ENCODE data around the gene RIT2. TPM values are rescaled to one million over a fixed set of nuclear protein-coding genes. Genes with fewer than 3 reads are reported as not detected.

Gene RIT2
- total RNA-seq, 2 donors from 2014 or later: not detected

DNA sequence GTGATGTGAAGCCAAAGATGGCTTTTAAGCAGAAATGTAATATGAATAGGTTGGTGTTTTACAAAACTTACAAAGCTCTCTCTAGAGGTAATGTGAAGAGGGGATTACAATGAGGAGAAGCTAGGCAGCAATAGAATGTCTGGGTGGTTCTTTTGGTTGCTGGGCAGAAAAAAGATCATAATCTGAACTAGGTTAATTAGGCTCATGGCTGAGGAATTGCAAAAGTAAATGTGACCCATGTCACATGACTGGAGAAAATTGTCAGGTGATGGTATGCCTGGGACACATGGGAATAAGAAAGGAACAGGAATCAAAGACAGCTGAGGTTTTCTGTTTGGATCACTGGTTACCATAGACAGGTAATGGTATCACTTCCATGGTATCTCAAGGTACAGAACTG is 7.5 kb upstream of the RIT2 start:
- Mint-ChIP-seq H3K4me1 (no peaks in the 10 kb centered on the region), H3K27me3 (no peaks in the 10 kb centered on the region), H3K9me3 (peaks cover 11% of the 10 kb centered on the region), H3K4me3 (no peak overlapping the region), H3K36me3 (ENCODE audit: low read depth) (no peaks in the 10 kb centered on the region), H3K27ac (no peak overlapping the region)
- ATAC-seq (replicated peaks): no peak

DNA sequence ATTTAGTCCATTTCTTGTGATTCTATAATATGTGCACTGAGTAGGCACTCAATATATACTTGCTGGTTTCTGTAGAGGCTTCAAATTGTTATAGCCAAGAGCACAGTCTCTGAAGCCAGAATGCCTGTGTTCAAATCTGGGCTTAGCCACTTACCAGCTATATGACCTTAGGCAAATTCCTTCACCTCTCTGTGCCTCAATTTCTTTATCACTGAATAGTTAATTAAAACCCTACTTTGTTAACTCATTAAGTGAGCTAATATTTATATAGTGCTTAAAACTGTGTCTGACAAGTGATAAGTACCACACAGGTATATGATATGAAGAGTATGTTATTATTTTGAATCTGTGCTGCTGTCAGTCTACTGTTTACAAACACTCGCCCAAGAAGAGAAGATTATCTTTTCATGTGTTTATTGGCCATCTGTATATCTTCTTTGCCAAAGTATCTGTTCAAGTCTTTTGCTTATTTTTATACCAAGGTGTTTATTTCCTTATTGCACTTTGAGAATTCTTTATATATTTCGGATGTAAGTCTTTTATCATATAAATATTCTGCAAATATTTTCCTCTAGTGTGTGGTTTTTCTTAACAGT is 1.3 kb upstream of the RIT2 start:
- no peak for ATAC-seq (replicated peaks)
- no peak overlapping the region for H3K27ac Mint-ChIP-seq
- H3K4me1 Mint-ChIP-seq: no peaks in the 10 kb centered on the region
- peaks cover 15% of the 10 kb centered on the region for H3K9me3 Mint-ChIP-seq
- H3K27me3 Mint-ChIP-seq: no peaks in the 10 kb centered on the region
- no peaks in the 10 kb centered on the region for H3K36me3 Mint-ChIP-seq (ENCODE audit: low read depth)
- no peak overlapping the region for H3K4me3 Mint-ChIP-seq

DNA sequence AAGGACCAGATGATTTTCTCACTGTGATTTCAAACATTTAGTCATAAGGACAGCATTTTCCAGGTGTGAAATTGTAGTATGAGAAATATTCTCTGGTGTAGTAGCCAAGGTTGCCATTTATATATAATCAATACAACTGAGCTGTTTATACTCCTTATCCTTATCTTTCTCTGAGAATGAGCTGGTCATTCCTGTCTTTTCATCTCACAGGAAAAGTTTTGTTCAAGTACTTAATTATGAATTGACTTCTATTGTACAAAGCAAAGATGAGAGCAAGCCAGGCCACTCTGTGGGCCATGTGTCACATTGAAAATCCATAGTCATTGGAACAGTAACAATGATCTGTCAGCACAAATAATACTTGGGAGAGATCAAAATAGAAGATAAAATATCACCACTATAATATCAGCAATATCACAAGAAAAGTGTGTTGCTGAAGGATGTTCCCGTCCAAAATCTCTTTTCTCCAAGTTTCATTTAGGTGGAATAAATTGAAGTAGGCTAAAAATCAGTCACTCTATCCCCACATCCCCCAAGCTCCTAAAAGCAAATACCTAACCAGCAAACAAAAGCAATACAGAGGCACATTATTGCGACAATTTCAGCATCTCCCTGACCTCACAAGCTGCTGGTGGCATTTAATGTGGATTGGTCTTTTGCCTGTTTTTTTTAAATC is 2.1 kb downstream of the RIT2 start:
- no peak for ATAC-seq (replicated peaks)
- Mint-ChIP-seq H3K27ac (no peak overlapping the region), H3K27me3 (no peaks in the 10 kb centered on the region), H3K36me3 (ENCODE audit: low read depth) (no peaks in the 10 kb centered on the region), H3K9me3 (peaks cover 9% of the 10 kb centered on the region), H3K4me1 (no peaks in the 10 kb centered on the region), H3K4me3 (no peak overlapping the region)

DNA sequence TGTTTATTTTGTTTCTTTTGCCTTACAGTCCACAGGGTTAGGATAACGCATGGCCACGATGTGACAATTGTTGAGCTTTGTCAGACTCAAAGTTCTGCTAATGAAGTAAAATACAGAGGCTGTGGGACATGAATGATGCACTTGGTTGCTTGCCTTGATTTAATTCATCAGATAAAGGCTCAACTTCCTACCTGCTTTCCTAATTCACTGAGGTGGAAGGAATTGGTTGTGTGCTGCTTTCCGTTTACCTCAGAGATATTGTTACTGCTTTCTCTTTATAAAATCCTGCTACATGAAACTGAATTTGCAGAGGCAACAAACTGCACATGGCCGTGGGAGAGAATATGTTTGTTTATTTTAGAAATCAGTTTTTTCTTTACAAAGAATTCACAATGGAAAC is 6.6 kb downstream of the RIT2 start:
- Mint-ChIP-seq H3K9me3 (peaks cover 10% of the 10 kb centered on the region), H3K27me3 (no peaks in the 10 kb centered on the region), H3K27ac (no peak overlapping the region), H3K36me3 (ENCODE audit: low read depth) (no peaks in the 10 kb centered on the region), H3K4me3 (no peak overlapping the region), H3K4me1 (no peaks in the 10 kb centered on the region)
- no peak for ATAC-seq (replicated peaks)

DNA sequence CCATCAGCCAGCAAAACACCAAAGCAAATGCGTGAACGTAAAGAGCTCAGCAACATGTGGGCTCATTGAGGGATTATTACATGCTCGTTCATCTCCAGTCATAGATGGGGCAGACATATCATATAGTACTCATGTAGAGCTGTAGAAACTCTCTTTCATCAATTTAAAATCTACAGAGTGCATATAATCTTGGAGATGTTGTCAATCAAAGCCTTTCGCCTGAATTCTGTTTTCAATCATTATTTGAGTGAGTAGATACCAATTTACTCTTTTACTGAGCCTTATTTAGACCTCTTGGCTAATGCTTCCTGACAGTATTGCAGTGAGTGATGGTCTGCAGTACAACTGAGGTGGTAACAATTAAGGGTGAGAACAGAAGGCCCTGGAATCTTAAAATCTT is 7.0 kb downstream of the RIT2 start:
- no peaks in the 10 kb centered on the region for H3K4me1 Mint-ChIP-seq
- peaks cover 12% of the 10 kb centered on the region for H3K9me3 Mint-ChIP-seq
- no peak for ATAC-seq (replicated peaks)
- H3K36me3 Mint-ChIP-seq (ENCODE audit: low read depth): no peaks in the 10 kb centered on the region
- H3K4me3 Mint-ChIP-seq: no peak overlapping the region
- H3K27me3 Mint-ChIP-seq: no peaks in the 10 kb centered on the region
- H3K27ac Mint-ChIP-seq: no peak overlapping the region

DNA sequence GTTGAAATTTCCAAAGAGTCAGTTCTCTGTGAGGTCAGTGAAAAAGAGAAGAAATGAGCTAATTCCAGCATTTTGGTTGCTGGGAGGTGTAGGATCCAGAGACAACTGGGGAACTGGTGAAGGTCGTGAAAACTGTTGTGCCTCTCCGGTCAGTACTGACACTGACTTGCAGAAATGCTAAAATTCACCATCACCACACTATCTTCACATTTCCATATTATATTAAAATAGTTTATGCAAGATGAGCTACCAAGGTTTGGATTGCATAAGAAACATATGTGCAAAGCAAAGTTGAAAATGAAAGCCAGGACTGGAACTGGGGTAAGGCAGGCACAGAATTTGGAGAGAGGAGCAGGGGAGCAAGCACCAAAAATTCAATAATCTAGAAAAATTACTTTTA is 21.8 kb downstream of the RIT2 start:
- ATAC-seq (replicated peaks): no peak
- peaks cover 8% of the 10 kb centered on the region for H3K9me3 Mint-ChIP-seq
- H3K36me3 Mint-ChIP-seq (ENCODE audit: low read depth): no peaks in the 10 kb centered on the region
- H3K27me3 Mint-ChIP-seq: no peaks in the 10 kb centered on the region
- H3K27ac Mint-ChIP-seq: no peak overlapping the region
- no peak overlapping the region for H3K4me3 Mint-ChIP-seq
- H3K4me1 Mint-ChIP-seq: no peaks in the 10 kb centered on the region

DNA sequence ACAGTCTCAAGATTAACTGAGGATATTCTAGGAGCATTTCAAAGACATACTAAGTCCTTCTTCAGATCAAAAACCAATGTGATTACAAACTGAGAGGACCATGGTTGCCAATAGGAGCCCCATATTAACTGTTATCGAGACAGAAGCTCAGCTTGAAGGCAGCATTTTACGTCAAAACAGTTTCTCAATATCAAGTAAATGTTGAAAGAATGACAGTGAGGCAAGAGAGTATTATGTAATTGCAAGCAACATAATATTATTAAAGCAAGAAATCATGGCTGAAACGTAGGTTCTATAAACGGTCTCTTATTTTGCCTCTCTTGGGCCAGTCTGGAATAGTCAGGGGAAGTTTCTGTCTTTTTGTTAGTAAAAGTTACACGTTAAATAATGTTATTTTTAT is 22.9 kb downstream of the RIT2 start:
- Mint-ChIP-seq H3K36me3 (ENCODE audit: low read depth) (no peaks in the 10 kb centered on the region), H3K27me3 (no peaks in the 10 kb centered on the region), H3K4me1 (no peaks in the 10 kb centered on the region), H3K4me3 (no peak overlapping the region), H3K27ac (no peak overlapping the region), H3K9me3 (peaks cover 8% of the 10 kb centered on the region)
- ATAC-seq (replicated peaks): no peak

DNA sequence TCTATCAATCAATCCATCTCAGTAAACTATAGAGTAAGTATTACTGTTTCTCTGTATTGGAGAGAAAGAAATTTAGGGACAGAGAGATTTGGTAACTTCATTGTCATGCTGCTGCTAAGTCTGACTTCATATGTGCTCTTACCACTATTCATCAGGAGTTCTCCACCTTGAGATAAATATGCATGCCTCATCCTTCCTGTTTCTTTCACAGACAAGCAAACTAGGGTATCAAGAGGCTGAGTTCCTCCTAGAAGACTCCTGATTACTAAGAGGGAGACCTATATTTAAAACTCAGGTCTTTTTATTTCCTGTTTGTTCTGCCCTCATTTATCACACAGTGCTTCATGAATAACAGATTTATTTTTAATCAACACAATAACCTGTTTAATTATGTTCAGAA is 34.1 kb downstream of the RIT2 start:
- H3K27ac Mint-ChIP-seq: no peak overlapping the region
- H3K9me3 Mint-ChIP-seq: peaks cover 28% of the 10 kb centered on the region
- no peaks in the 10 kb centered on the region for H3K4me1 Mint-ChIP-seq
- H3K4me3 Mint-ChIP-seq: no peak overlapping the region
- no peaks in the 10 kb centered on the region for H3K36me3 Mint-ChIP-seq (ENCODE audit: low read depth)
- no peak for ATAC-seq (replicated peaks)
- no peaks in the 10 kb centered on the region for H3K27me3 Mint-ChIP-seq

DNA sequence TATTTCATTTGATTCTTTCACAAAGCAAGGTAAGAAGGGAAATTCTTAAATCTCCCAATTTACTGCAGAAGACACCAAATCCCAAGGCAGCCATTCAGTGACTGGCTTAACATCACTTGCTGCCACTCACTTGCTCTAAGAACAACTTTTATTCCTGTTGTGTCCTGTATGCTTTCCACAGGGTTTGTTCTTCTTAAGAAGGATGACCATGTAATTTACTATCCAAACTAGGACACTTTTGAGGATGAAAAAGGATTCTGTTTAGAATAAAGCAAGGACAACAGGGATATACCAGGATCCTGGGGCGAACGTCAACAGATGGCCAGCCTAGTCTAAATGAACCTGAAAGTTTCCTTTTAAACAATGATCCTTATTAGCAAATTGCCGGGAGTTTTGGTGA is 34.8 kb downstream of the RIT2 start:
- peaks cover 28% of the 10 kb centered on the region for H3K9me3 Mint-ChIP-seq
- no peaks in the 10 kb centered on the region for H3K36me3 Mint-ChIP-seq (ENCODE audit: low read depth)
- no peaks in the 10 kb centered on the region for H3K27me3 Mint-ChIP-seq
- no peak overlapping the region for H3K27ac Mint-ChIP-seq
- ATAC-seq (replicated peaks): no peak
- no peak overlapping the region for H3K4me3 Mint-ChIP-seq
- H3K4me1 Mint-ChIP-seq: no peaks in the 10 kb centered on the region

DNA sequence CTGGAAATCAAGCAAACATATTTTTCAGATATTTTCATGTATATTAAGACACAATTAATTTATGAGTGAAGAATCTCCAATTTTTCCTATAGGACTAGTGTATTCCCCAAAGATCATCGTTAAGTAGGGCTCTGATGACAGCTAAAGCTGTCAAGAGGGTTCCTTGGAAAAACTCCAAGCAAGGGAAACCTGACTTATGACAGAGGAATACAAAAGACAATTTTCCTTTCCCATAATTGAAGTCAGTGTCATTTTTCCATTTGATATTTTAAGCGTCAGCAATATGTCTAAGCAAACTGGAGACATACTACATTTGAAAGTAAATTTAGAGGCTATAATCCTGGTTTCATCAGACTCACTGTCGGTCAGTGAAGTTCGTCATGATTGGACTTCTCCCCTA is 36.1 kb downstream of the RIT2 start:
- H3K27me3 Mint-ChIP-seq: no peaks in the 10 kb centered on the region
- H3K4me1 Mint-ChIP-seq: no peaks in the 10 kb centered on the region
- H3K36me3 Mint-ChIP-seq (ENCODE audit: low read depth): no peaks in the 10 kb centered on the region
- H3K4me3 Mint-ChIP-seq: no peak overlapping the region
- peaks cover 28% of the 10 kb centered on the region for H3K9me3 Mint-ChIP-seq
- ATAC-seq (replicated peaks): no peak
- H3K27ac Mint-ChIP-seq: no peak overlapping the region

DNA sequence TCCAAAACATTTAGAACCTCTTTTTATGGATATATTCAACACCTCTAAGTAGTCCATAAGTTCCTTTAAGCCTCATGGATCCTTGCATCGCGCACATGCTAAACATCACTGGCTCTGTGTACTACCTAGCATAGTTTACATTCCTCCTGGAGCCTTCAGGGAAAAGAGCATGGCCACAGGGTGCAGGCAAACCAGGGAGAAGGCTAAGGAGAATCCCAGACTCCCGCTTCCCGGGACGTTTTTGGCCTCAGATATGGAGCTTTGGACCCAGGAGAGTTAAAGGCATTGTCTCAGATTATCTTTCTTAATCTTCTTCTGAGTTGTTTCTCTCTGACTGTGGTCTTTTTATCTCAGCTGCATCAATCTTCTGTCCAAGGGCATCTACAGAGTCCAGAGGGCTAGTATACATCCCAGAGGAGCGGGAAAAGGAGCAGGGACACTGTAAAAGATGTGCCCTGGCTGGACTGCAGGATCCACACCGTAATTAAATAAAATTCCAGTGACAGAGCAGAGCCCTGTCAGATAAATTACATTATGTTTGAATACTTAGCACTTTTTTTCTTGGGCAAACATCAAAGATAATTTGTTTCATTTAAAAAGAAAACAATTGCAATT is 36.9 kb downstream of the RIT2 start:
- Mint-ChIP-seq H3K36me3 (ENCODE audit: low read depth) (no peaks in the 10 kb centered on the region), H3K27me3 (no peaks in the 10 kb centered on the region), H3K9me3 (peaks cover 29% of the 10 kb centered on the region), H3K27ac (no peak overlapping the region), H3K4me3 (no peak overlapping the region), H3K4me1 (no peaks in the 10 kb centered on the region)
- no peak for ATAC-seq (replicated peaks)

DNA sequence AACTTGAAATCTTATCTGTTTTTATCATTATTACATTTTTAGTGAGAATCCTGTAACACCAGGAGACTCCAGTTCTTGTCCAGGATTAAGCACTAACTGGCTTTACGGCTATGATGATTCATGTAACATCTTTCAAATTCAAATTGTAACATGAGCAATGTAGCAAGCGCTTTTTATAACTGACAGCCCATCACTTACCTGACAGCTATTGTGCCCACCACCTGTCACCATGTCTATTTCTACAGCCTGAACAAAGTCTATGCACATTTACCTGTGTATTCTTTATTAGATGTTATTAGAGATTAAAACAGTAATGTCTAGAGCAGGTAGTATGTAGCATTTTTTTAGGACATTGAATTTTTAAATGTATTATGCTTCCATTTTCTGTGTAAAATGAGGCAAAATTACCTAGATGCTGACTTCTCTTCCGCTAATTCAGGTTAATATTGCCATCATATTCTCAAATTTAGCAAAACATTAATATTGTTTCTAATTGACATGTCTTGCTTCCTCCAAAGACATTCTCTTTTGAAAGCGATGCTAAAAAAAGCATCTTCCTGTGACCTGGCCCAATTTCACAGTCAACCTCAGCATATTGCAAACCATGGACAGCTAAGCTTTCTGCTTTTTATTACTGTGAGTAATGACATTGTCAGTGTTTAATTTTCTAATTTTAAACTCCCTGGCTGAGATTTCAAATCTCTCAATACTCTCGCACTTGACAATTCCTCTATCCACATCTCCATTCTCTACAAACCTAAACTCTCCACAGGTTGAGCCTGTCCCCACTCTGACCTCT is 37.8 kb downstream of the RIT2 start:
- Mint-ChIP-seq H3K4me3 (no peak overlapping the region), H3K9me3 (peaks cover 29% of the 10 kb centered on the region), H3K36me3 (ENCODE audit: low read depth) (no peaks in the 10 kb centered on the region), H3K27me3 (no peaks in the 10 kb centered on the region), H3K27ac (no peak overlapping the region), H3K4me1 (no peaks in the 10 kb centered on the region)
- no peak for ATAC-seq (replicated peaks)

DNA sequence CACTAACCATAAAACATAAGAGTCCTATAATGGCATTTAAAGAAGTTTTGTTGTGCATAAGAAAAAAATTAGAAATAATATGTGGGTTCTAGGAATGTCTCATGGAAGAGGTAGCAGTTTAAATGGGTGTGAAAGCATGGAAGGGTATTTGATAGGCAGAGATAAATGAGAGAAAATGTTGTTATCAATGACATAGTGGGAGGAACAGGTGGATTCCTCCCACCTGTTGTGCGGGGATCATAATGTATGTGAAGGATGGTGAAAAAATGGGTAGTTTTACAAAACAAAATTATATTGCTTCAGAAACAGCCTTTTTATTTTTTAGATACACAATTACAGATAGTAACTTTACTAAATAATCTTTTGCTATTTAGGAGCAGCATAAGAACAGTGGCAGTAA is 41.7 kb downstream of the RIT2 start:
- Mint-ChIP-seq H3K9me3 (peaks cover 15% of the 10 kb centered on the region), H3K36me3 (ENCODE audit: low read depth) (no peaks in the 10 kb centered on the region), H3K27ac (no peak overlapping the region), H3K4me1 (no peaks in the 10 kb centered on the region), H3K27me3 (no peaks in the 10 kb centered on the region), H3K4me3 (no peak overlapping the region)
- no peak for ATAC-seq (replicated peaks)

DNA sequence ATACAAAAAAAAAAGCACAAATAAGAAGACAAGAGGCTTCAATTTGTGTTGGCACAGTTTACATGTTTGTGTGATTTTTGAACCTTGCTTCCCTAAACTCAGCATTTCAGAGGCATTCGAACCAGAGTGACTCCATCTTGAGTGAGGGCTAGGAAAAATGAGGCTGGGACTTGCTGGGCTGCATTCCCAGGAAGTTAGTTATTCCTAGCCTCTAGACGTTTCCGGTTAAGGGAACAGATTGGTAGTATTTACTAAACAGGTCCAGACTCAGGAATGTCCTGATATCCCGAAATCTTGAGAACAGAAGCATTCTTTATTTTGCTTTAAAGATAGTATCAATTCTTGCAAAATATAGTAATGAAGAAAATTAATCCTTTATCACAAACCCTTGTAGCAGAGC is 46.7 kb downstream of the RIT2 start:
- Mint-ChIP-seq H3K4me1 (no peaks in the 10 kb centered on the region), H3K27me3 (no peaks in the 10 kb centered on the region), H3K27ac (no peak overlapping the region), H3K9me3 (peaks cover 24% of the 10 kb centered on the region), H3K4me3 (no peak overlapping the region), H3K36me3 (ENCODE audit: low read depth) (no peaks in the 10 kb centered on the region)
- no peak for ATAC-seq (replicated peaks)

DNA sequence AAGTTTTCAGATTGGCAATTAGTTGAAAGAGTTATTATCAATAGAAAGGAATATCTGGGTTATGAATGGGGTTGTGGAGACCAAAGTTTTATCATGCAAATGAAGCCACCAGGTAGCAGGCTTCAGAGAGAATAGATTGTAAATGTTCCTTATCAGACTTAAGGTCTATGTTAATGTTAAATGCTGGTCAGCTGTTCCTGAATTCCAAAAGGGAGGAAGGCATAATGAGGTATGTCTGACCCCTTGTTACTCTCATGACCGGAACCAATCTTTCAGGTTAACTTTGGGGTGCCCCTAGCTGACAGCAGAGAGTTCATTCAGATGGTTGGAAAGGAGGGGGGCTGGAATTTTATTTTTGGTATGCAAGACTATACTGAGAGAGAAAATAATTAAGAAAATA is 47.9 kb downstream of the RIT2 start:
- no peak overlapping the region for H3K4me3 Mint-ChIP-seq
- no peak overlapping the region for H3K27ac Mint-ChIP-seq
- ATAC-seq (replicated peaks): no peak
- no peaks in the 10 kb centered on the region for H3K4me1 Mint-ChIP-seq
- H3K9me3 Mint-ChIP-seq: peaks cover 15% of the 10 kb centered on the region
- H3K27me3 Mint-ChIP-seq: no peaks in the 10 kb centered on the region
- no peaks in the 10 kb centered on the region for H3K36me3 Mint-ChIP-seq (ENCODE audit: low read depth)

Measured in activated T-helper 17 cell treated with anti-CD3 and anti-CD28 coated beads, Interleukin-2, amount 50 U/mL, for 72 hours (primary cell).